ENCODE measurements around the gene MPDU1. TPM values are rescaled to one million over a fixed set of nuclear protein-coding genes. Genes with fewer than 3 reads are reported as not detected.

Gene MPDU1
- total and polyA plus RNA-seq, 4 donors = 42.3 to 99.5 (median 84.8) TPM

DNA sequence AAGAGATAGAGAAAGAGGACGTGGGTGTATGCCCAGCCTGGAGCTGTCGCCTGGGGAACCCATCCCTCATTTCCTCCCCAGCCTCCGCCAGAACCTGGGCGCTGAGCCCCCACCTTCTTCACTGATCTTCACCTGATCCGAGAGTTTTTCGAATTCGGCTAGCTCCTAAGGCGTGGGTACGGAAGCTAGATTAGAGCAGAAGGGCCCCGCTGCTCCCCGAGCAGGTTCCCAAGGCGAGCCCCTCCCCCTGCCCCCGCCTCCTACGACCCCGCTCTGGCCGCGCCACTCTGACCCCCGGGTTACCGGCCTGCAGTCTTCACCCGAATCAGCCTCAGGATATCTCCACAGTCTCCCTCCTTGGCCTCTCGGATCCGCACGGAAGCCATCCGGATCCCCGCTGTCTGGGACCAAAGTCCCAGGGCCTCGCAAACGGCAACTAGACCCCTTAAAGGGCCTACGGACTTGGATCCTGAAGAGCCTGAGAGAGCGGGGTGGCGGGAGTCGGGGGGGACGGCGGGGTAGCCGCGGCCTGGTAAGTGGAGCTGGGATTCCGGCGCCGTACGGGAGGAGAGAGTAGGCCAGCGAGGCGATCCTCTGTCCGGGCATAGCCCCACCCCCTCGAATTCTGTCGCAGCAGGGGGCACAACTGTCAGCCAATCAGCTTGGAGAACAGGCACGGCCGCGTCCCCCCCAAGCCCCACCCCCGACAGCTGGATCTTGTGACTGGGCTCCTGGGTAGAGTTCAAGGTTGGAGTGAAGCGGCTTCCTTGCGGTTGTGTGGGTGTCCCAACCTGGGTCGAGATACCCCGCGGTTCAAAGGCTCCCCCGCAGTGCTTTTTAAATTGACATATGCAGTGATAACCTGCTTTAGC, 43.8 kb downstream of the MPDU1 start, which contains the start of gene SAT2:
TSS of gene SAT2 (minus strand) at position 572 of the 872 bp plus-strand sequence. CDS start at position 386, 186 bp downstream.
- peak within 1 kb of the TSS; percentile 88 to 96 for H3K9ac ChIP-seq (ENCODE audit: insufficient read depth in 1 of 2, low read length in 2 of 2)
- H3K4me3 ChIP-seq = peak within 1 kb of the TSS; percentile 60
- H3K27ac ChIP-seq (ENCODE audit: low read depth in 1 of 2, low read length in 1 of 2) = peak within 1 kb of the TSS; percentile 93 to 95
- peaks cover 0 to 23% (median 0%) of the 10 kb centered on the region in 5 donors for H3K4me1 ChIP-seq (ENCODE audit: control insufficient read depth in 5 of 5, insufficient read depth in 5 of 5, low read length in 5 of 5)
- H3K27me3 ChIP-seq (ENCODE audit: control insufficient read depth in 3 of 3, insufficient read depth in 3 of 3, low read length in 2 of 3) = no peaks in the 10 kb centered on the region
- DNase-seq (peak; percentile 98), ATAC-seq (ENCODE audit: insufficient read depth, low FRiP score) (peak; percentile 96)
- 0 to 1% methylated on average over 54 of the region's 54 CpGs for WGBS, 2 donors
- TF ChIP-seq, protein P1, sequence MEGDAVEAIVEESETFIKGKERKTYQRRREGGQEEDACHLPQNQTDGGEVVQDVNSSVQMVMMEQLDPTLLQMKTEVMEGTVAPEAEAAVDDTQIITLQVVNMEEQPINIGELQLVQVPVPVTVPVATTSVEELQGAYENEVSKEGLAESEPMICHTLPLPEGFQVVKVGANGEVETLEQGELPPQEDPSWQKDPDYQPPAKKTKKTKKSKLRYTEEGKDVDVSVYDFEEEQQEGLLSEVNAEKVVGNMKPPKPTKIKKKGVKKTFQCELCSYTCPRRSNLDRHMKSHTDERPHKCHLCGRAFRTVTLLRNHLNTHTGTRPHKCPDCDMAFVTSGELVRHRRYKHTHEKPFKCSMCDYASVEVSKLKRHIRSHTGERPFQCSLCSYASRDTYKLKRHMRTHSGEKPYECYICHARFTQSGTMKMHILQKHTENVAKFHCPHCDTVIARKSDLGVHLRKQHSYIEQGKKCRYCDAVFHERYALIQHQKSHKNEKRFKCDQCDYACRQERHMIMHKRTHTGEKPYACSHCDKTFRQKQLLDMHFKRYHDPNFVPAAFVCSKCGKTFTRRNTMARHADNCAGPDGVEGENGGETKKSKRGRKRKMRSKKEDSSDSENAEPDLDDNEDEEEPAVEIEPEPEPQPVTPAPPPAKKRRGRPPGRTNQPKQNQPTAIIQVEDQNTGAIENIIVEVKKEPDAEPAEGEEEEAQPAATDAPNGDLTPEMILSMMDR (IDR thresholded peaks at IDR 0.05; ENCODE audit: control extremely low read depth, extremely low read depth) = no peak
- no peaks in the 10 kb centered on the region for H3K9me3 ChIP-seq (ENCODE audit: control insufficient read depth in 4 of 4, insufficient read depth in 3 of 4, low read length in 3 of 4)
- peaks cover 0 to 4% (median 2%) of the 10 kb centered on the region in 4 donors for H3K36me3 ChIP-seq (ENCODE audit: control insufficient read depth in 4 of 4, insufficient read depth in 4 of 4, low read length in 4 of 4)

DNA sequence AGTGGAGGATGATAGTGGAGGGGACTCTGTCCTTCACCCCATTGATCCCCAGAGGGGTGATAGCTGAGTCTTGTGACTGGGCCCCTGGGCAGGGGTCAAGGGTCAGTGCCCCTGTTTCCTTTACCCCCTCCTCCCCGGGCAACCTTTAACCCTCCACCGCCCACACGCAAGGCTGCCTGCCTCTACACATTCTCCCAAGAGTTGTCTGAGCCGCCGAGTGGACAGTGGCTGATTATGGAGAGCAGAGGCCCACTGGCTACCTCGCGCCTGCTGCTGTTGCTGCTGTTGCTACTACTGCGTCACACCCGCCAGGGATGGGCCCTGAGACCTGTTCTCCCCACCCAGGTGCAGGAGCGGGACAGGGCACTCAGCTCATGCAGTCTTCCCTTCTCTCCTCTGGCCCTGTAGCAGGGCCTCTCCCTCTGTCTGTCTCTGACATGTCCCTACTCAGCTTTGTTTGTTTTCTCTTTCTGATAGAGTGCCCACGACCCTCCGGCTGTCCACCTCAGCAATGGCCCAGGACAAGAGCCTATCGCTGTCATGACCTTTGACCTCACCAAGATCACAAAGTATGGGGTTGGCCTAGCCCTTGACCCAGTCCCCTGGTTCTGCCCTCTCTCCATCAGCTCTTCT, 46.4 kb downstream of the MPDU1 start, which contains the start of gene SHBG:
TSS of gene SHBG (plus strand) at position 197 of the 633 bp plus-strand sequence. CDS start at position 235, 38 bp downstream.
- TF ChIP-seq, protein P1 (IDR thresholded peaks at IDR 0.05; ENCODE audit: control extremely low read depth, extremely low read depth) = no peak
- peaks cover 0 to 4% (median 2%) of the 10 kb centered on the region in 4 donors for H3K36me3 ChIP-seq (ENCODE audit: control insufficient read depth in 4 of 4, insufficient read depth in 4 of 4, low read length in 4 of 4)
- H3K27ac ChIP-seq (ENCODE audit: low read depth in 1 of 2, low read length in 1 of 2) = no peak within 1 kb of the TSS
- WGBS, 2 donors = 77 to 84% methylated on average over 13 of the region's 13 CpGs
- H3K4me1 ChIP-seq (ENCODE audit: control insufficient read depth in 5 of 5, insufficient read depth in 5 of 5, low read length in 5 of 5) = peaks cover 0 to 23% (median 0%) of the 10 kb centered on the region in 5 donors
- DNase-seq = no peak
- ATAC-seq (ENCODE audit: insufficient read depth, low FRiP score) = no peak
- no peak within 1 kb of the TSS for H3K9ac ChIP-seq (ENCODE audit: insufficient read depth in 1 of 2, low read length in 2 of 2)
- no peaks in the 10 kb centered on the region for H3K9me3 ChIP-seq (ENCODE audit: control insufficient read depth in 4 of 4, insufficient read depth in 3 of 4, low read length in 3 of 4)
- no peaks in the 10 kb centered on the region for H3K27me3 ChIP-seq (ENCODE audit: control insufficient read depth in 3 of 3, insufficient read depth in 3 of 3, low read length in 2 of 3)
- H3K4me3 ChIP-seq = no peak within 1 kb of the TSS

DNA sequence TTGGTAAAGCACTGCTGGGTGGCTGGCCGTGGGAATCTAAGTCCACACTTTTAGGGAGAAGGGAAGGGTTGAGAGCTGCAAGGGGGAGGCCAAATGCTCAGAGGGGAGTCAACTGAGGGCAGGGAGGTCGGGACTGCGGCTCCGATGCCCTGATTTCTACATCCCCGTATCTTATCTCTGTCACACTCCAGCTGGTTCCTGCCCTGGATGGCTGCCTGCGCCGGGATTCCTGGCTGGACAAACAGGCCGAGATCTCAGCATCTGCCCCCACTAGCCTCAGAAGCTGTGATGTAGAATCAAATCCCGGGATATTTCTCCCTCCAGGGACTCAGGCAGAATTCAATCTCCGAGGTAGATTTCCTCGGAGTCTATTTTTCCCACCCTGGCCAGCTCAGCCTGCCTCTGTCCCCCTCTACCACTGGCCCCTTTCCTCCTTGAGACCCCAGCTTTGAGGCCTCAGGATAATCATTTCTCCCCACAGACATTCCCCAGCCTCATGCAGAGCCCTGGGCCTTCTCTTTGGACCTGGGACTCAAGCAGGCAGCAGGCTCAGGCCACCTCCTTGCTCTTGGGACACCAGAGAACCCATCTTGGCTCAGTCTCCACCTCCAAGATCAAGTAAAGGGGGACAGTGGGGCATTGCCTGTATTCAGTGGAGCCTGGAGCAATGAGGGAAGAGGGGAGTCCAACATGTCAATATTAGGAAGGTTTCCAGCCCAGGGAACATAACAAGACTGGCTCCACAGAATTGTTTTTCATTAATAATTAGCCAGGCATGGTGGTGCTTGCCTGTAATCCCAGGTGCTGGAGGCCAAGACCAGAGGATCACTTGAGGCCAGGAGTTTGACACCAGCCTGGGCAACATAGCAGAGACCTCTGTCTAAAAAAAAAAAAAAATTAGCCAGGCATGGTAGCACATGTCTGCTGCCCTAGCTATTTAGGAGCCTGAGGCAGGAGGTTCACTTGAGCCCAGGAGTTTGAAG, 48.0 kb downstream of the MPDU1 start:
- H3K27ac ChIP-seq (ENCODE audit: low read depth in 1 of 2, low read length in 1 of 2) = no peak overlapping the region
- DNase-seq (no peak), ATAC-seq (ENCODE audit: insufficient read depth, low FRiP score) (no peak)
- no peak overlapping the region for H3K9ac ChIP-seq (ENCODE audit: insufficient read depth in 1 of 2, low read length in 2 of 2)
- no peaks in the 10 kb centered on the region for H3K9me3 ChIP-seq (ENCODE audit: control insufficient read depth in 4 of 4, insufficient read depth in 3 of 4, low read length in 3 of 4)
- no peaks in the 10 kb centered on the region for H3K36me3 ChIP-seq (ENCODE audit: control insufficient read depth in 4 of 4, insufficient read depth in 4 of 4, low read length in 4 of 4)
- peaks cover 0 to 17% (median 0%) of the 10 kb centered on the region in 5 donors for H3K4me1 ChIP-seq (ENCODE audit: control insufficient read depth in 5 of 5, insufficient read depth in 5 of 5, low read length in 5 of 5)
- WGBS, 2 donors = 69 to 77% methylated on average over 11 of the region's 11 CpGs
- TF ChIP-seq, protein P1 (IDR thresholded peaks at IDR 0.05; ENCODE audit: control extremely low read depth, extremely low read depth) = no peak
- H3K27me3 ChIP-seq (ENCODE audit: control insufficient read depth in 3 of 3, insufficient read depth in 3 of 3, low read length in 2 of 3) = no peaks in the 10 kb centered on the region
- no peak overlapping the region for H3K4me3 ChIP-seq

All from lung (tissue), 12 donors.